ENCODE measurements around the gene BIN1. TPM values are rescaled to one million over a fixed set of nuclear protein-coding genes. Genes with fewer than 3 reads are reported as not detected.

BIN1 gene
- total RNA-seq, 1 experiment from 2014 or later, result 42.5 TPM

- TF ChIP-seq ZNF532 (CRISPR knock-in tag; IDR thresholded peaks at IDR 0.05; ENCODE audit: borderline replicate concordance) (no peak), IRF1 (CRISPR knock-in tag; IDR thresholded peaks at IDR 0.05) (no peak), SMAD4 (CRISPR knock-in tag; IDR thresholded peaks at IDR 0.05) (no peak), FOXJ3 (CRISPR knock-in tag; IDR thresholded peaks at IDR 0.05; ENCODE audit: borderline replicate concordance) (no peak), ZMAT4 (CRISPR knock-in tag; IDR thresholded peaks at IDR 0.05) (no peak), ATF6 (CRISPR knock-in tag; IDR thresholded peaks at IDR 0.05) (no peak), ELF4 (CRISPR knock-in tag; IDR thresholded peaks at IDR 0.05; ENCODE audit: low read depth) (no peak)
Observed at GRCh38 chr2:127054604-127054930, 52.4 kb downstream of the BIN1 start (continued).

- H3K9me3 Mint-ChIP-seq, result no peaks in the 10 kb centered on the region
- 0 out of 2 replicates have a peak, but pooled peaks cover 3% of the 10 kb centered on the region for H3K36me3 Mint-ChIP-seq
- POLR2A ChIA-PET, result no interaction called here
- ATAC-seq, result no peak
- no peak overlapping the region for H3K27ac Mint-ChIP-seq
- H3K4me1 Mint-ChIP-seq, result no peaks in the 10 kb centered on the region; the same call in 1 of the 2 replicates
- H3K4me3 Mint-ChIP-seq, result no peak overlapping the region
- CTCF ChIA-PET, result interaction anchor here (2.9 kb wide), 1 partner anchor 14 kb away, joined by 15 read pairs; no protein-coding TSS in a partner anchor
- no peaks in the 10 kb centered on the region for H3K27me3 Mint-ChIP-seq (ENCODE audit: low read depth)
- DNase-seq (ENCODE audit: low spot score), result no peak
- TF ChIP-seq ATF3 (CRISPR knock-in tag; conservative IDR thresholded peaks at IDR 0.05) (no peak), GABPB1 (CRISPR knock-in tag; IDR thresholded peaks at IDR 0.05) (no peak), RORB (CRISPR knock-in tag; IDR thresholded peaks at IDR 0.05) (no peak), ZSCAN18 (CRISPR knock-in tag; IDR thresholded peaks at IDR 0.05) (no peak), ZMAT4 (CRISPR knock-in tag; IDR thresholded peaks at IDR 0.05) (no peak), AR (CRISPR knock-in tag; IDR thresholded peaks at IDR 0.05) (no peak), MAX (CRISPR knock-in tag; IDR thresholded peaks at IDR 0.05) (no peak), NFYB (CRISPR knock-in tag; conservative IDR thresholded peaks at IDR 0.05; ENCODE audit: low read depth) (no peak), SOX15 (CRISPR knock-in tag; IDR thresholded peaks at IDR 0.05) (no peak), MLX (CRISPR knock-in tag; IDR thresholded peaks at IDR 0.05) (no peak), ATF6 (CRISPR knock-in tag; IDR thresholded peaks at IDR 0.05) (no peak), IRF1 (CRISPR knock-in tag; IDR thresholded peaks at IDR 0.05) (no peak)
Observed at GRCh38 chr2:127053731-127054603, 53.0 kb downstream of the BIN1 start.
